K562 (cell line): ENCODE results near the gene EVI5L. TPM values are rescaled to one million over a fixed set of nuclear protein-coding genes. Genes with fewer than 3 reads are reported as not detected.

Experiments
- JUN ChIP-seq, 2 experiments: sonication (generic) in 1 of 2; formaldehyde crosslinking in 1 of 2; IDR thresholded peaks; 2 replicates each; pipeline versions ENCODE4 v1.6.1 to v1.8.0; 2012 to 2022; ENCODE audit warnings: borderline replicate concordance in 2 of 2, mild to moderate bottlenecking in 2 of 2, improper control_type of control experiment in 1 of 2, low read depth in 1 of 2, low read length in 1 of 2, missing genetic modification reagents in 1 of 2
- JUND ChIP-seq, 2 experiments: IDR thresholded peaks; 2 replicates in 1 of 2; 3 replicates in 1 of 2; pipeline ENCODE4 v1.6.1; 2011; ENCODE audit warnings: borderline replicate concordance in 2 of 2, low read depth in 2 of 2, low read length in 2 of 2, improper control_type of control experiment in 1 of 2, missing biosample characterization in 1 of 2, missing genetic modification characterization in 1 of 2, missing genetic modification reagents in 1 of 2
- KLF16 ChIP-seq: IDR thresholded peaks from 2 replicates; pipeline ENCODE4 v1.6.1; 2016; ENCODE audit warnings: antibody characterized with exemption
- NR4A1 ChIP-seq, 2 experiments: fragments of 250-450 bp in 1 of 2; fragments of 450-650 bp in 1 of 2; sonication (Bioruptor Pico) in 1 of 2; IDR thresholded peaks; 2 replicates each; pipeline versions ENCODE4 v1.4.0 to v1.6.1; 2016 to 2020; ENCODE audit warnings: mild to moderate bottlenecking in 2 of 2, missing compliant biosample characterization in 1 of 2, missing genetic modification characterization in 1 of 2, moderate library complexity in 1 of 2
- SRSF1 ChIP-seq: fragments of 200-400 bp; formaldehyde crosslinking; IDR thresholded peaks from 2 replicates; pipeline ENCODE4 v1.6.1; 2017; ENCODE audit warnings: mild to moderate bottlenecking, low read depth, low read length, moderate library complexity
- U2AF2 ChIP-seq: fragments of 200-400 bp; formaldehyde crosslinking; optimal IDR thresholded peaks from 2 replicates; pipeline ENCODE3; 2017; ENCODE audit warnings: low read depth, mild to moderate bottlenecking, low read length
- ZNF143 ChIP-seq: sonication (generic); formaldehyde crosslinking; IDR thresholded peaks from 2 replicates; pipeline ENCODE4 v1.9.0; 2022; ENCODE audit warnings: mild to moderate bottlenecking, missing genetic modification reagents
- ZNF197 ChIP-seq: fragments of 200-800 bp; sonication (Bioruptor generic); IDR thresholded peaks from 2 replicates; pipeline ENCODE4 v1.6.1; 2016; ENCODE audit warnings: low read depth, missing genetic modification characterization, missing compliant biosample characterization
- ZNF384 ChIP-seq: IDR thresholded peaks from 2 replicates; pipeline ENCODE4 v1.6.1; 2012; ENCODE audit warnings: low read depth, low read length, improper control_type of control experiment
- ZNF695 ChIP-seq: fragments of 450-650 bp; formaldehyde crosslinking; IDR thresholded peaks from 2 replicates; pipeline ENCODE4 v1.4.0; 2020; ENCODE audit warnings: mild to moderate bottlenecking, moderate library complexity
- polyA plus RNA-seq, 8 experiments: library from polyadenylated mRNA; depleted of rRNA in 4 of 8; stranded (reverse) in 5 of 8; unstranded in 3 of 8; fragments of >200 nt; fragmentation: Nextera tagmentation in 2 of 8; fragmentation: Illumina TruSeq in 1 of 8; extraction: Ambion mirVana in 2 of 8; extraction: Trizol in 1 of 8; gene quantifications; 2 replicates each; pipeline versions ENCODE4 v1.2.1 to v1.2.3, GENCODE V29; 2011 to 2014; ENCODE audit warnings: inconsistent platforms in 1 of 8, missing spikeins in 1 of 8
- total RNA-seq, 7 experiments: library from RNA; depleted of rRNA in 6 of 7; stranded (reverse); fragments of >200 nt in 6 of 7; fragmentation: Illumina TruSeq in 2 of 7; extraction: Trizol in 2 of 7; gene quantifications; 2 replicates each; pipeline versions ENCODE4 v1.2.1 to v1.2.3, GENCODE V29; 2011 to 2021; ENCODE audit warnings: low replicate concordance in 1 of 7
- TF ChIP-seq, protein P1 (sequence below), 3 experiments: IDR thresholded peaks in 2 of 3; conservative IDR thresholded peaks in 1 of 3; 2 replicates each; pipeline ENCODE4 v1.5.1; 2011 to 2012; ENCODE audit warnings: low read length in 3 of 3, mild to moderate bottlenecking in 3 of 3, control low read depth in 2 of 3, improper control_type of control experiment in 1 of 3, inconsistent platforms in 1 of 3, low read depth in 1 of 3, mixed read lengths in 1 of 3, moderate library complexity in 1 of 3; ENCODE audit not compliant: insufficient read depth in 2 of 3
- TF ChIP-seq, protein P2 (sequence below): fragments of 250-450 bp; sonication (Bioruptor Pico); IDR thresholded peaks from 2 replicates; pipeline ENCODE4 v1.8.0; 2021; ENCODE audit warnings: moderate library complexity, mild to moderate bottlenecking, inconsistent platforms
- TF ChIP-seq, protein P3 (sequence below), 2 experiments: fragments of 450-650 bp in 1 of 2; sonication (generic) in 1 of 2; formaldehyde crosslinking; conservative IDR thresholded peaks; 2 replicates each; pipeline versions ENCODE4 v1.4.0 to v1.8.1; 2020 to 2022; ENCODE audit warnings: mild to moderate bottlenecking in 1 of 2, missing genetic modification reagents in 1 of 2
- TF ChIP-seq, protein P4 (sequence below): fragments of 450-650 bp; IDR thresholded peaks from 2 replicates; pipeline ENCODE4 v1.6.1; 2016; ENCODE audit warnings: antibody characterized with exemption
- TF ChIP-seq, protein P5 (sequence below): fragments of 450-650 bp; IDR thresholded peaks from 2 replicates; pipeline ENCODE4 v1.7.0; 2016; ENCODE audit warnings: borderline replicate concordance

Gene EVI5L
- total and polyA plus RNA-seq, 9 of the 15 experiments (the other 6 are each of a cell fraction or from before 2014, with no cell fraction given): 0.69 to 1.8 (median 1.2) TPM; not detected in 2

GRCh38 chr19:7852851-7853769, 23.1 kb downstream of the EVI5L start (continued):
- TF ChIP-seq, protein P1, sequence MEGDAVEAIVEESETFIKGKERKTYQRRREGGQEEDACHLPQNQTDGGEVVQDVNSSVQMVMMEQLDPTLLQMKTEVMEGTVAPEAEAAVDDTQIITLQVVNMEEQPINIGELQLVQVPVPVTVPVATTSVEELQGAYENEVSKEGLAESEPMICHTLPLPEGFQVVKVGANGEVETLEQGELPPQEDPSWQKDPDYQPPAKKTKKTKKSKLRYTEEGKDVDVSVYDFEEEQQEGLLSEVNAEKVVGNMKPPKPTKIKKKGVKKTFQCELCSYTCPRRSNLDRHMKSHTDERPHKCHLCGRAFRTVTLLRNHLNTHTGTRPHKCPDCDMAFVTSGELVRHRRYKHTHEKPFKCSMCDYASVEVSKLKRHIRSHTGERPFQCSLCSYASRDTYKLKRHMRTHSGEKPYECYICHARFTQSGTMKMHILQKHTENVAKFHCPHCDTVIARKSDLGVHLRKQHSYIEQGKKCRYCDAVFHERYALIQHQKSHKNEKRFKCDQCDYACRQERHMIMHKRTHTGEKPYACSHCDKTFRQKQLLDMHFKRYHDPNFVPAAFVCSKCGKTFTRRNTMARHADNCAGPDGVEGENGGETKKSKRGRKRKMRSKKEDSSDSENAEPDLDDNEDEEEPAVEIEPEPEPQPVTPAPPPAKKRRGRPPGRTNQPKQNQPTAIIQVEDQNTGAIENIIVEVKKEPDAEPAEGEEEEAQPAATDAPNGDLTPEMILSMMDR (IDR thresholded peaks at IDR 0.05 in 2 of 3, conservative IDR thresholded peaks at IDR 0.05 in 1 of 3; ENCODE audit: insufficient read depth in 2 of 3, low read depth in 1 of 3, low read length in 3 of 3): peak; percentile 83 to 90 (median 86); a peak in 5 of 6 replicates
- TF ChIP-seq, protein P2, sequence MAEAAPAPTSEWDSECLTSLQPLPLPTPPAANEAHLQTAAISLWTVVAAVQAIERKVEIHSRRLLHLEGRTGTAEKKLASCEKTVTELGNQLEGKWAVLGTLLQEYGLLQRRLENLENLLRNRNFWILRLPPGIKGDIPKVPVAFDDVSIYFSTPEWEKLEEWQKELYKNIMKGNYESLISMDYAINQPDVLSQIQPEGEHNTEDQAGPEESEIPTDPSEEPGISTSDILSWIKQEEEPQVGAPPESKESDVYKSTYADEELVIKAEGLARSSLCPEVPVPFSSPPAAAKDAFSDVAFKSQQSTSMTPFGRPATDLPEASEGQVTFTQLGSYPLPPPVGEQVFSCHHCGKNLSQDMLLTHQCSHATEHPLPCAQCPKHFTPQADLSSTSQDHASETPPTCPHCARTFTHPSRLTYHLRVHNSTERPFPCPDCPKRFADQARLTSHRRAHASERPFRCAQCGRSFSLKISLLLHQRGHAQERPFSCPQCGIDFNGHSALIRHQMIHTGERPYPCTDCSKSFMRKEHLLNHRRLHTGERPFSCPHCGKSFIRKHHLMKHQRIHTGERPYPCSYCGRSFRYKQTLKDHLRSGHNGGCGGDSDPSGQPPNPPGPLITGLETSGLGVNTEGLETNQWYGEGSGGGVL (CRISPR knock-in tag): no peak
- TF ChIP-seq, protein P3, sequence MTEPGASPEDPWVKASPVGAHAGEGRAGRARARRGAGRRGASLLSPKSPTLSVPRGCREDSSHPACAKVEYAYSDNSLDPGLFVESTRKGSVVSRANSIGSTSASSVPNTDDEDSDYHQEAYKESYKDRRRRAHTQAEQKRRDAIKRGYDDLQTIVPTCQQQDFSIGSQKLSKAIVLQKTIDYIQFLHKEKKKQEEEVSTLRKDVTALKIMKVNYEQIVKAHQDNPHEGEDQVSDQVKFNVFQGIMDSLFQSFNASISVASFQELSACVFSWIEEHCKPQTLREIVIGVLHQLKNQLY (CRISPR knock-in tag; conservative IDR thresholded peaks at IDR 0.05): no peak
- TF ChIP-seq ZNF384 (no peak), NR4A1 (CRISPR knock-in tag; IDR thresholded peaks at IDR 0.05) (0 out of 2 replicates have a peak, but pooled peaks have one; percentile 34), NR4A1 (tag; IDR thresholded peaks at IDR 0.05) (no peak), ZNF143 (CRISPR knock-in tag) (no peak), ZNF695 (CRISPR knock-in tag) (no peak), U2AF2 (no peak), JUN (IDR thresholded peaks at IDR 0.05; ENCODE audit: borderline replicate concordance, low read depth, low read length) (no peak), JUN (CRISPR knock-in tag; IDR thresholded peaks at IDR 0.05; ENCODE audit: borderline replicate concordance) (no peak), KLF16 (peak; percentile 67), ZNF197 (CRISPR knock-in tag) (no peak), JUND (IDR thresholded peaks at IDR 0.05; ENCODE audit: borderline replicate concordance, low read depth, low read length) (0 out of 2 replicates have a peak, but pooled peaks have one; percentile 29), JUND (tag; IDR thresholded peaks at IDR 0.05; ENCODE audit: borderline replicate concordance, low read depth, low read length) (no peak), SRSF1 (no peak)
- TF ChIP-seq, protein P4, sequence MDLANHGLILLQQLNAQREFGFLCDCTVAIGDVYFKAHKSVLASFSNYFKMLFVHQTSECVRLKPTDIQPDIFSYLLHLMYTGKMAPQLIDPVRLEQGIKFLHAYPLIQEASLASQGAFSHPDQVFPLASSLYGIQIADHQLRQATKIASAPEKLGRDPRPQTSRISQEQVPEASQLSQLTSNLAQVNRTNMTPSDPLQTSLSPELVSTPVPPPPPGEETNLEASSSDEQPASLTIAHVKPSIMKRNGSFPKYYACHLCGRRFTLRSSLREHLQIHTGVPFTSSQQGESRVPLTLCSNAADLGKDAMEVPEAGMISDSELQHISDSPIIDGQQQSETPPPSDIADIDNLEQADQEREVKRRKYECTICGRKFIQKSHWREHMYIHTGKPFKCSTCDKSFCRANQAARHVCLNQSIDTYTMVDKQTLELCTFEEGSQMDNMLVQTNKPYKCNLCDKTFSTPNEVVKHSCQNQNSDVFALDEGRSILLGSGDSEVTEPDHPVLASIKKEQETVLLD: peak; percentile 67; the same call in 1 of the 2 replicates
- TF ChIP-seq, protein P5, sequence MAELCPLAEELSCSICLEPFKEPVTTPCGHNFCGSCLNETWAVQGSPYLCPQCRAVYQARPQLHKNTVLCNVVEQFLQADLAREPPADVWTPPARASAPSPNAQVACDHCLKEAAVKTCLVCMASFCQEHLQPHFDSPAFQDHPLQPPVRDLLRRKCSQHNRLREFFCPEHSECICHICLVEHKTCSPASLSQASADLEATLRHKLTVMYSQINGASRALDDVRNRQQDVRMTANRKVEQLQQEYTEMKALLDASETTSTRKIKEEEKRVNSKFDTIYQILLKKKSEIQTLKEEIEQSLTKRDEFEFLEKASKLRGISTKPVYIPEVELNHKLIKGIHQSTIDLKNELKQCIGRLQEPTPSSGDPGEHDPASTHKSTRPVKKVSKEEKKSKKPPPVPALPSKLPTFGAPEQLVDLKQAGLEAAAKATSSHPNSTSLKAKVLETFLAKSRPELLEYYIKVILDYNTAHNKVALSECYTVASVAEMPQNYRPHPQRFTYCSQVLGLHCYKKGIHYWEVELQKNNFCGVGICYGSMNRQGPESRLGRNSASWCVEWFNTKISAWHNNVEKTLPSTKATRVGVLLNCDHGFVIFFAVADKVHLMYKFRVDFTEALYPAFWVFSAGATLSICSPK: no peak
